Left ventricle myocardium inferior (tissue), 1 donor: Measurements from ENCODE around the gene LYPD1. TPM values are rescaled to one million over a fixed set of nuclear protein-coding genes. Genes with fewer than 3 reads are reported as not detected.

Source experiments
- DNase-seq: peaks from one replicate; pipeline ENCODE4 v3.0.0-alpha.2; 2020
- H3K27ac ChIP-seq: fragments of 200-600 bp; replicated peaks from 2 replicates; pipeline ENCODE4 v1.8.0; 2021
- H3K27me3 ChIP-seq: fragments of 200-600 bp; 2 replicates; pipeline ENCODE4 v1.8.0; 2021; ENCODE audit warnings: low read depth
- H3K36me3 ChIP-seq: fragments of 200-600 bp; 2 replicates; pipeline ENCODE4 v1.8.0; 2021
- H3K4me1 ChIP-seq: fragments of 200-600 bp; 2 replicates; pipeline ENCODE4 v1.8.0; 2021
- H3K4me3 ChIP-seq: fragments of 200-600 bp; 2 replicates; pipeline ENCODE4 v1.8.0; 2021; ENCODE audit warnings: mild to moderate bottlenecking, moderate library complexity
- H3K9me3 ChIP-seq: fragments of 200-600 bp; replicated peaks from 2 replicates; pipeline ENCODE4 v1.8.0; 2021
- intact Hi-C: fragments of 100-400 bp; cut with micrococcal nuclease; formaldehyde crosslinking; loops from one replicate; pipeline ENCODE4 v1.11.0; 2022
- total RNA-seq: library from RNA; stranded (reverse); fragmentation: NEBNext Ultra II Directional; extraction: Animal tissue kit (Norgen Biotek cat#: 25700); gene quantifications from one replicate; pipeline ENCODE4 v1.2.1, GENCODE V29; 2021
- TF ChIP-seq, protein P1 (sequence below): fragments of 200-600 bp; IDR thresholded peaks from 2 replicates; pipeline ENCODE4 v1.8.0; 2021; ENCODE audit warnings: antibody characterized with exemption, mild to moderate bottlenecking, borderline replicate concordance
- donor health status: DM: no; HTN: yes; CAD: no; lungs with severe emphysema.

The LYPD1 gene
- total RNA-seq, 1 donor from 2014 or later: not detected

DNA sequence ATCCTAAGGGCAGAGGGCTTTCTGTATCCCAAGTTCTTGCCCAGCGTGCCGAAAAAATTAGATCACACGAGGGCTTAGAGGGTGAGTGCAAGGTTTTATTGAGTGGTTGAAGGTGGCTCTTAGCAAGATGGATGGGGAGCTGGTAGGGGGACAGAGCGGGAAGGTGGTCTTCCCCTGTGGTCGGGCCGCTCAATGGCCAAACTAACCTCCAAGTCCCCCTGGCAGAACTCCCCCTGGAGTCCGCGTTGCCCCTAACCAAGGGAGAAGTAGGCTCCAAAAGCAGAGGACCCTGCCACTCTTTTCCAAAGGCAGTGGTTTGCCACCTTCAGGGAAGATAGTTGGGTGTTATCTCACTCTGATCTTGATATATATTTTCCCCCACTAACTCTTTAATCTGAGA lies 63.4 kb downstream of the LYPD1 start:
- no peak overlapping the region for H3K27ac ChIP-seq
- TF ChIP-seq, protein P1, sequence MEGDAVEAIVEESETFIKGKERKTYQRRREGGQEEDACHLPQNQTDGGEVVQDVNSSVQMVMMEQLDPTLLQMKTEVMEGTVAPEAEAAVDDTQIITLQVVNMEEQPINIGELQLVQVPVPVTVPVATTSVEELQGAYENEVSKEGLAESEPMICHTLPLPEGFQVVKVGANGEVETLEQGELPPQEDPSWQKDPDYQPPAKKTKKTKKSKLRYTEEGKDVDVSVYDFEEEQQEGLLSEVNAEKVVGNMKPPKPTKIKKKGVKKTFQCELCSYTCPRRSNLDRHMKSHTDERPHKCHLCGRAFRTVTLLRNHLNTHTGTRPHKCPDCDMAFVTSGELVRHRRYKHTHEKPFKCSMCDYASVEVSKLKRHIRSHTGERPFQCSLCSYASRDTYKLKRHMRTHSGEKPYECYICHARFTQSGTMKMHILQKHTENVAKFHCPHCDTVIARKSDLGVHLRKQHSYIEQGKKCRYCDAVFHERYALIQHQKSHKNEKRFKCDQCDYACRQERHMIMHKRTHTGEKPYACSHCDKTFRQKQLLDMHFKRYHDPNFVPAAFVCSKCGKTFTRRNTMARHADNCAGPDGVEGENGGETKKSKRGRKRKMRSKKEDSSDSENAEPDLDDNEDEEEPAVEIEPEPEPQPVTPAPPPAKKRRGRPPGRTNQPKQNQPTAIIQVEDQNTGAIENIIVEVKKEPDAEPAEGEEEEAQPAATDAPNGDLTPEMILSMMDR: no peak
- peaks cover 21% of the 10 kb centered on the region for H3K27me3 ChIP-seq
- H3K9me3 ChIP-seq: no peaks in the 10 kb centered on the region
- intact Hi-C loops: no loop called here
- H3K4me3 ChIP-seq: no peak overlapping the region
- H3K36me3 ChIP-seq: no peaks in the 10 kb centered on the region
- H3K4me1 ChIP-seq: no peaks in the 10 kb centered on the region
- DNase-seq: no peak

DNA sequence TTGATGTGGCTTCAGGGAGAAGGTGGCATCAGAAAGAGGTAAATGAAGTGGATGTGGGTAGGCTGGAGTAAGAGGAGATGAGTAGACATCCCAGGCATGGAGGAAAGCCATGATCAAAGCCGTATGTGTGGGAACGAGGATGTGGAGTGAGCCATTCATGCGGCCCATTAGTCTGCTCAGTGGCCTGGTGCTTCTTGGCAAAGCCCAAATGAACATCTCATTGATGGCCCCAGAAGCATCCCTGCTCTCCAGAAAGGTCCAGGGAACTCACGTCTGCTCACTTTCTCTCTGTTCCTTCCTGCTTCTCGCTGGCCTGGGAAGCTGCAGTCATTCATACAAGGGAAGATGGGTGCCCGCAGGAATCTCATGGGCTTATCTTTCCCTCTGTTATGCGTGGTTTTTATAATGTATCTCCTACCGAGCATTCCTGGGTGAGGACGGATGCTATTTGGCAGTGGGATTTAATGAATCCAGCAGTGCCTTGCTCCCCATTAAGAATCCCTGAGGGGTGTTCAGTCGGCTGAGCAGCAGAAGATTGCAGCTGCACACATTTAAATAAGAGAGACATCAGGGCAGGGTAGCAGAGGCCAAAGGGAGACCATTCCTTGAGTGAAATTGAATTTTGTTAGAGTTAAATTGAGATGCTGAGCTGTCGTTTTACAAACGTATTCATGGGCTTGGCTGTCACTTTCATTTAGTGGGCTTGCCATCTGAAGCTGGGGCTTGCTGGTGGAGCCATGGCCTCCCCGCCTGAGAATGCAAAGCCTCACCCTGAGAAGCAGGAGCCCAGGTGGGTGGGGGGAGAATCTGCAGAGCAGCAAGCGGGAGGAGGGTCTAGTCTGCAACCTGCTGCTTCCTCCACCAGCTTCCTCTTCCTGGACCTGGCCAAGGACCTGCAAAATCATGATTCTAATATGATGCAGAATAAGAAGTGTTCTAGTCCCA lies 64.5 kb downstream of the LYPD1 start:
- H3K4me3 ChIP-seq: no peak overlapping the region
- H3K4me1 ChIP-seq: no peaks in the 10 kb centered on the region
- peaks cover 27% of the 10 kb centered on the region for H3K27me3 ChIP-seq
- intact Hi-C loops: no loop called here
- H3K36me3 ChIP-seq: no peaks in the 10 kb centered on the region
- no peak for DNase-seq
- H3K9me3 ChIP-seq: no peaks in the 10 kb centered on the region
- H3K27ac ChIP-seq: no peak overlapping the region
- TF ChIP-seq, protein P1: no peak

DNA sequence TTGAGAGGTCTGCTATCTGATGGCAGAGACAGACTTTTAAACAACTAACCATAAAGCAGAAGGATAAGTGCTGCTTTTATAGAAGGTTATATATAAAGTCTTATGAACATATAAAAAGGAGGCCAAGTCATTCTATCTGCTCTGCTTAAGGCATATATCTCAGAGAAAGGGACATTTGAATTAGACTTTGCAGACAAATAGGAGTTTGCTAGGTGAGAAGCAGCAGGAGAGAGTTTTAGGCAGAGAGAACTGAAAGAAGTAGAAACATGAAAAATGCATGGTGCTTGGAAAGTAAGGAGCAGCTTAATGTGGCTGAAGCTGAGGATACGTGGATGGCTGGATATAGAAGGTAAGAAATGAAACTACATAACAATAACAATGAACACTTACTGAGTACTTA lies 65.4 kb downstream of the LYPD1 start:
- Histone ChIP-seq H3K4me1 (no peaks in the 10 kb centered on the region), H3K9me3 (no peaks in the 10 kb centered on the region), H3K27me3 (peaks cover 36% of the 10 kb centered on the region), H3K36me3 (no peaks in the 10 kb centered on the region), H3K4me3 (no peak overlapping the region), H3K27ac (no peak overlapping the region)
- intact Hi-C loops: no loop called here
- TF ChIP-seq, protein P1: no peak
- DNase-seq: no peak

DNA sequence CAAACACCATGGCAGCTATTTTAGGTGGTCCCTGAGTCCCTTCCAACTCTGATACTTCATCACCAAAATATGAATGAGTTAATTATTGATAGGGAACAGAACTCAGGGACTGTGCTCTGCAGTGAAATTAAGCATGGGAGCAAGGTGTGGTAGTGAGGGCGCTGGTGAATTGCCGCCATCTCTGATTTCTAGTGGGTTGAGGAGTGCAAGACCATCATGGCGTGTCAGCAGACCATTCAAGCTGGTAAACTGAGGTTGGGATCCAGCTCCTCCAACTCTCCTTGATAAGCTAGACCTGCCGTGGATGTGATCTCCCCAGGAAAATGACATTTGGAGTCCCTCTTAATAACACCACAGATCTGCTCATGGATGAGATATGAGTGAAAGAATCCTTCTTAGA lies 70.4 kb downstream of the LYPD1 start:
- Histone ChIP-seq H3K4me3 (no peak overlapping the region), H3K36me3 (no peaks in the 10 kb centered on the region), H3K4me1 (no peaks in the 10 kb centered on the region), H3K9me3 (peaks cover 7% of the 10 kb centered on the region), H3K27me3 (peaks cover 61% of the 10 kb centered on the region), H3K27ac (no peak overlapping the region)
- DNase-seq: no peak
- intact Hi-C loops: no loop called here
- TF ChIP-seq, protein P1: no peak

DNA sequence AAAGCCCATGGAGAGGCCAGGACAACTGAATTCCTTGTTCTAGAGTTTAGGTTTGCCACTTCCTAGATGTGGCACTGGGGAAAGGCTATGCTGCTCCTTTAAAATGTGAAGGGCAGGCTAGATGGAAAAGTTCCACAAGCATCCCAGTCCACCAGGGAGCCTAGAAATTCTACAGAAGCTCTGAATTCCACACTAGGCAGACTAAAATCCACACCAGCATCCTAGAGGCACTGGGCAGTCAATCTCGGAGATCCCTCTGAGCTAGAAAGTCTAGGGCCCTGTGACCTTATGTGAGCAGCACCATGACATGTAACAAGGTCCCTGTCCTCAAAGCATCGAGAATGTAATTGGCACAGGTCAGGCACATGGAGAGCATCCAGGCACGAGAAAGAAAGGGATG lies 71.5 kb downstream of the LYPD1 start:
- no peak overlapping the region for H3K27ac ChIP-seq
- H3K9me3 ChIP-seq: peaks cover 7% of the 10 kb centered on the region
- TF ChIP-seq, protein P1: no peak
- no peak for DNase-seq
- H3K36me3 ChIP-seq: no peaks in the 10 kb centered on the region
- intact Hi-C loops: no loop called here
- H3K4me3 ChIP-seq: no peak overlapping the region
- H3K27me3 ChIP-seq: peaks cover 68% of the 10 kb centered on the region
- no peaks in the 10 kb centered on the region for H3K4me1 ChIP-seq
